Measurements from ENCODE around the gene MNAT1.

MNAT1 gene

DNA sequence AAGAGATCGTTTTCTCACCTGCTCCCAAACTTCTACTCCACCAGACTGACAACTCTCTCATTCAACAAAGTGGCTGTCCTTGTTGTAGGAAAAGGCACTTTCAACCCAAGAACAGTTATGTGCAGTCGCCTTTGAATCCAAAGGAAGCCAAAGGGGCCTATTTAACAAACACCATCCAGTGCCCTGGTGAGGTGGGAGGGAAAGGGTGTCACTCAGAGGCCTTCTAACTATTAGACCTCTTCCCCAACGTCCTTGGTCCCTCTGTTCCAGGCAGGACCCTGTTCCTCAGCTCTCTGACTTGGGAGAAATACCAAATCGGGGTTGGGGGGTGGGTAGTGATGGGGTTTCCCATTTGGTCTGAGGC lies 13.6 kb upstream of the MNAT1 start:
- H3K27ac ChIP-seq (ENCODE audit: low read depth, low read length) = no peak overlapping the region
- TF ChIP-seq EZH2phosphoT487 (IDR thresholded peaks at IDR 0.05; ENCODE audit: borderline replicate concordance, low read length) (no peak), CTCF (IDR thresholded peaks at IDR 0.05; ENCODE audit: low read depth, low read length, poor library complexity, severe bottlenecking) (no peak)
- peaks cover 13% of the 10 kb centered on the region for H3K4me1 ChIP-seq (ENCODE audit: control insufficient read depth, low read length)
- no peaks in the 10 kb centered on the region for H3K36me3 ChIP-seq (ENCODE audit: control insufficient read depth, low read length)
- H3K9me2 ChIP-seq (replicated peaks; ENCODE audit: control insufficient read depth, low read length) = no peaks in the 10 kb centered on the region
- H3K4me2 ChIP-seq (ENCODE audit: low read length) = no peak overlapping the region
- peaks cover 17% of the 10 kb centered on the region for H3K27me3 ChIP-seq (ENCODE audit: control insufficient read depth, low read length)
- no peaks in the 10 kb centered on the region for H3K9me3 ChIP-seq (ENCODE audit: control insufficient read depth, insufficient read depth, low read length)
- no peaks in the 10 kb centered on the region for H3K79me2 ChIP-seq (ENCODE audit: control insufficient read depth, low read length)
- H3K4me3 ChIP-seq (ENCODE audit: low read length) = no peak overlapping the region
- H4K20me1 ChIP-seq (ENCODE audit: control insufficient read depth, insufficient read depth, low read depth, low read length) = no peaks in the 10 kb centered on the region
- 0 out of 2 replicates have a peak, but pooled peaks cover 6% of the 10 kb centered on the region for H3F3A ChIP-seq (ENCODE audit: control insufficient read depth, insufficient read depth)

GRCh38 chr14:60721326-60722106 lies 13.0 kb upstream of the MNAT1 start:
- TF ChIP-seq CTCF (IDR thresholded peaks at IDR 0.05; ENCODE audit: low read depth, low read length, poor library complexity, severe bottlenecking) (no peak), EZH2phosphoT487 (IDR thresholded peaks at IDR 0.05; ENCODE audit: borderline replicate concordance, low read length) (no peak)
- Histone ChIP-seq H3K36me3 (ENCODE audit: control insufficient read depth, low read length) (no peaks in the 10 kb centered on the region), H3K4me1 (ENCODE audit: control insufficient read depth, low read length) (peaks cover 13% of the 10 kb centered on the region), H4K20me1 (ENCODE audit: control insufficient read depth, insufficient read depth, low read depth, low read length) (no peaks in the 10 kb centered on the region), H3K4me3 (ENCODE audit: low read length) (peak overlapping the region; percentile 93), H3K27me3 (ENCODE audit: control insufficient read depth, low read length) (peaks cover 17% of the 10 kb centered on the region), H3K9me2 (replicated peaks; ENCODE audit: control insufficient read depth, low read length) (no peaks in the 10 kb centered on the region), H3K27ac (ENCODE audit: low read depth, low read length) (no peak overlapping the region), H3K4me2 (ENCODE audit: low read length) (peak overlapping the region; percentile 97), H3K79me2 (ENCODE audit: control insufficient read depth, low read length) (no peaks in the 10 kb centered on the region), H3F3A (ENCODE audit: control insufficient read depth, insufficient read depth) (0 out of 2 replicates have a peak, but pooled peaks cover 6% of the 10 kb centered on the region), H3K9me3 (ENCODE audit: control insufficient read depth, insufficient read depth, low read length) (no peaks in the 10 kb centered on the region)

- no peak overlapping the region for H3K27ac ChIP-seq (ENCODE audit: low read depth, low read length)
- peaks cover 13% of the 10 kb centered on the region for H3K4me1 ChIP-seq (ENCODE audit: control insufficient read depth, low read length)
- 0 out of 2 replicates have a peak, but pooled peaks cover 6% of the 10 kb centered on the region for H3F3A ChIP-seq (ENCODE audit: control insufficient read depth, insufficient read depth)
- no peaks in the 10 kb centered on the region for H3K9me3 ChIP-seq (ENCODE audit: control insufficient read depth, insufficient read depth, low read length)
- TF ChIP-seq EZH2phosphoT487 (IDR thresholded peaks at IDR 0.05; ENCODE audit: borderline replicate concordance, low read length) (no peak), CTCF (IDR thresholded peaks at IDR 0.05; ENCODE audit: low read depth, low read length, poor library complexity, severe bottlenecking) (no peak)
- H4K20me1 ChIP-seq (ENCODE audit: control insufficient read depth, insufficient read depth, low read depth, low read length) = no peaks in the 10 kb centered on the region
- H3K36me3 ChIP-seq (ENCODE audit: control insufficient read depth, low read length) = no peaks in the 10 kb centered on the region
- H3K79me2 ChIP-seq (ENCODE audit: control insufficient read depth, low read length) = no peaks in the 10 kb centered on the region
- H3K9me2 ChIP-seq (replicated peaks; ENCODE audit: control insufficient read depth, low read length) = no peaks in the 10 kb centered on the region
- peak overlapping the region; percentile 97 for H3K4me2 ChIP-seq (ENCODE audit: low read length)
- H3K27me3 ChIP-seq (ENCODE audit: control insufficient read depth, low read length) = peaks cover 17% of the 10 kb centered on the region
- peak overlapping the region; percentile 93 for H3K4me3 ChIP-seq (ENCODE audit: low read length)
Observed at GRCh38 chr14:60722107-60722356, 12.5 kb upstream of the MNAT1 start.
